HAP-1 (cell line): Measurements from ENCODE around the gene RAB42.
"Not testable (repeated sequence)": the region's sequence is repeated elsewhere in the genome, so short reads cannot be mapped to it uniquely, and the experiment has no call there.

ENCODE experiments used
- DNase-seq, 2 experiments: peaks; one replicate each; pipeline ENCODE4 v3.0.0-alpha.2; 2016 to 2020; ENCODE audit warnings: low spot score in 2 of 2
- H3K27me3 ChIP-seq: fragments of 250-450 bp; sonication (Bioruptor Pico); 2 replicates; pipeline ENCODE4 v1.5.1; 2020; ENCODE audit warnings: low read depth, mild to moderate bottlenecking, moderate library complexity
- H3K36me3 ChIP-seq: fragments of 250-450 bp; sonication (Bioruptor Pico); replicated peaks from 2 replicates; pipeline ENCODE4 v1.5.1; 2020; ENCODE audit warnings: mild to moderate bottlenecking
- H3K4me1 ChIP-seq: fragments of 250-450 bp; sonication (Bioruptor Pico); 2 replicates; pipeline ENCODE4 v1.5.1; 2020; ENCODE audit warnings: mild to moderate bottlenecking
- H3K4me3 ChIP-seq: fragments of 250-450 bp; sonication (Bioruptor Pico); 2 replicates; pipeline ENCODE4 v1.5.1; 2020; ENCODE audit warnings: mild to moderate bottlenecking, moderate library complexity
- H3K9me3 ChIP-seq: fragments of 250-450 bp; sonication (Bioruptor Pico); 2 replicates; pipeline ENCODE4 v1.5.1; 2020; ENCODE audit warnings: mild to moderate bottlenecking, moderate library complexity
- in situ Hi-C: fragments of 300-500 bp; cut with MboI; formaldehyde crosslinking; loops from 3 replicates; pipeline ENCODE4 v1.14.3; 2020; ENCODE audit warnings: low sequenced_read_pairs, inconsistent platforms, mixed read lengths

Gene RAB42, protein sequence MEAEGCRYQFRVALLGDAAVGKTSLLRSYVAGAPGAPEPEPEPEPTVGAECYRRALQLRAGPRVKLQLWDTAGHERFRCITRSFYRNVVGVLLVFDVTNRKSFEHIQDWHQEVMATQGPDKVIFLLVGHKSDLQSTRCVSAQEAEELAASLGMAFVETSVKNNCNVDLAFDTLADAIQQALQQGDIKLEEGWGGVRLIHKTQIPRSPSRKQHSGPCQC

DNA sequence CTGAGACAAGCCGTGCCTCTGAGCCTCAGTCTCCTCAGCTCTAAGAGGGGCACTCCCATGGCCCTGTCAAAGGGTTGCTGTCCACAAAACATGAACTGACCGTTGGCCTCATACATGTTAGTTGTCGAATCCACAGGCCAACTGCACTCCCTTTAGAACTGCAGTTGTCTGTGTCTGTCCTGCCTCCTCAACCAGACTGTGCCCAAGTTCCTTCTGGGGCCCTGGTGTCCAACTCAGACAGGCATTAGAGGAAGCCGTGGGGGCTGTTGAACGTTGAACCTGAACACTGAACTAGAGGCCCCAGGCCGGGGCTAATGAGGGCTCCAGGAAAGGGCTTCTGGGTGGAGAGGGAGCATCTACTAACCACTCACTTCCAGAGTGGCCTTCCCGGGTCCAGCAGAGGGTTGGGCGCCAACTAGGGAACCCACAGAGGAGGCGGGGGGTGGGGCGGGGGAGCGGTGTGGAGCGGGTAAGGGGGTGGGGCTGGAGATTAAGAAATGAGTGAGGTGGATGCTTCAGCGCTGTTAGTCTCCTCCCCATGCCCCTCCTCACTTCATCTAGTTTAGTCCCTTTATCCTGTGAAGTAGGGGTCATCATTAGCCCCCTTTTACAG is at the start of gene RAB42:
TSS of gene RAB42 (plus strand) at position 558 of the 613 bp plus-strand sequence. CDS start 247 bp downstream, outside the sequence.
- H3K9me3 ChIP-seq: no peaks in the 10 kb centered on the region
- H3K36me3 ChIP-seq: peaks cover 4% of the 10 kb centered on the region
- no peaks in the 10 kb centered on the region for H3K27me3 ChIP-seq
- H3K4me1 ChIP-seq: peaks cover 7% of the 10 kb centered on the region; the same call in 1 of the 2 replicates
- peak within 1 kb of the TSS; percentile 39 for H3K4me3 ChIP-seq
- in situ Hi-C loops: no loop called here
- peak; percentile 47 to 84 for DNase-seq

DNA sequence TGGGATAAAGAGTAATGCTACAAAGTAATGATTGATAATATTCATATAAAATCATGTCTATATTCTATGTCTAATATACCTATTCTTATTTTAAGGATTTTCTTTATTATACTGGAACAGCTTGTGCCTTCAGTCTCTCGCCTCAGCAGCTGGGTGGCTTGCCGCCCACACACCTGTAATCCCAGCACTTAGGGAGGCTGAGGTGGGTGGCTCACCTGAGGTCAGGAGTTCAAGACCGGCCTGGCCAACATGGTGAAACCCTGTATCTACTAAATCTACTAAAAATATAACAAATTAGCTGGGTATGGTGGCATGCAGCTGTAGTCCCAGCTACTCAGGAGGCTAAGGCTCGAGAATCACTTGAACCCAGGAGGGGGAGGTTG is 46.8 kb upstream of the RAB42 start:
- H3K27me3 ChIP-seq: no peaks in the 10 kb centered on the region
- H3K9me3 ChIP-seq: no peaks in the 10 kb centered on the region
- no peak for DNase-seq
- H3K4me1 ChIP-seq: peaks cover 7% of the 10 kb centered on the region
- H3K36me3 ChIP-seq: peaks cover 1% of the 10 kb centered on the region; the same call in 1 of the 2 replicates
- in situ Hi-C loops: no loop called here
- no peak overlapping the region for H3K4me3 ChIP-seq

DNA sequence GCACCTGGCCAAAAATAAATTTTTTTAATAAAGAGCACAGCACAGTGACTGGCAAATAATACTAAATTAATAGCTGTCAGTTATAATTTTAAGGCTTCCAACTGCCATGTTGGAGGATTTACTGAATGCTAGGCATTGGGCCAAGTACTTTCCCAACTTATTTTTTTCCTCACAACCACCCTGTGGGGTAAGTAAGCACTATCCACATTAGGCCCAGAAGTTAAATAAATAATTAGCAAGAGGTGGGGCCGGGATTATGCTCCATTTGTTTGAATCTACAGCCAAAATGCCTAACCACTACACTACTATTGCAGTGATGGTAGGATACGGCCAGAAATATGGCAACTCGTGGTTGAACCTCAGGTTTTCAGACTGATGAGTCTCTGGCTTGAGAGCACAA is 43.7 kb upstream of the RAB42 start:
- Histone ChIP-seq H3K4me1 (peaks cover 4% of the 10 kb centered on the region), H3K9me3 (no peaks in the 10 kb centered on the region), H3K36me3 (no peaks in the 10 kb centered on the region), H3K27me3 (no peaks in the 10 kb centered on the region), H3K4me3 (no peak overlapping the region)
- in situ Hi-C loops: no loop called here
- no peak for DNase-seq

DNA sequence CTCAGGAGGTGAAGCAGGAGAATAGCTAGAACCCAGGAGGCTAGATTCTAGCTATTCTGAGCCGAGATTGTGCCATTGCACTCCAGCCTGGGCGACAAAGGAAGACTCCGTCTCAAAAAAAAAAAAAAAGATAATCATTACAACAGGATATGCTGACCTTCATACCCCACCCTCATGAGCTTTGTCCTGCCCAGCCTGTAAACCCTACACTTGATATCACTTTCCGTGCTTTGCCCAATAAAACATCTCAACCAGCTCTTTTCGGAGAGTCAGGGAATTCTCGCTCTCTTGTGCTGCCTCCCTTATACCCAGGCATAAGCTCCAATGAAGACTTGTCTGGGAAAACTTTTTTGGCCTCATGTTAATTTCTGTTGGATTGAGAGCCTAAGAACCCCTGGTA is 40.7 kb upstream of the RAB42 start:
- H3K27me3 ChIP-seq: no peaks in the 10 kb centered on the region
- in situ Hi-C loops: no loop called here
- no peaks in the 10 kb centered on the region for H3K9me3 ChIP-seq
- no peak overlapping the region for H3K4me3 ChIP-seq
- H3K36me3 ChIP-seq: peaks cover 5% of the 10 kb centered on the region; the same call in 1 of the 2 replicates
- no peak for DNase-seq
- peaks cover 9% of the 10 kb centered on the region for H3K4me1 ChIP-seq

DNA sequence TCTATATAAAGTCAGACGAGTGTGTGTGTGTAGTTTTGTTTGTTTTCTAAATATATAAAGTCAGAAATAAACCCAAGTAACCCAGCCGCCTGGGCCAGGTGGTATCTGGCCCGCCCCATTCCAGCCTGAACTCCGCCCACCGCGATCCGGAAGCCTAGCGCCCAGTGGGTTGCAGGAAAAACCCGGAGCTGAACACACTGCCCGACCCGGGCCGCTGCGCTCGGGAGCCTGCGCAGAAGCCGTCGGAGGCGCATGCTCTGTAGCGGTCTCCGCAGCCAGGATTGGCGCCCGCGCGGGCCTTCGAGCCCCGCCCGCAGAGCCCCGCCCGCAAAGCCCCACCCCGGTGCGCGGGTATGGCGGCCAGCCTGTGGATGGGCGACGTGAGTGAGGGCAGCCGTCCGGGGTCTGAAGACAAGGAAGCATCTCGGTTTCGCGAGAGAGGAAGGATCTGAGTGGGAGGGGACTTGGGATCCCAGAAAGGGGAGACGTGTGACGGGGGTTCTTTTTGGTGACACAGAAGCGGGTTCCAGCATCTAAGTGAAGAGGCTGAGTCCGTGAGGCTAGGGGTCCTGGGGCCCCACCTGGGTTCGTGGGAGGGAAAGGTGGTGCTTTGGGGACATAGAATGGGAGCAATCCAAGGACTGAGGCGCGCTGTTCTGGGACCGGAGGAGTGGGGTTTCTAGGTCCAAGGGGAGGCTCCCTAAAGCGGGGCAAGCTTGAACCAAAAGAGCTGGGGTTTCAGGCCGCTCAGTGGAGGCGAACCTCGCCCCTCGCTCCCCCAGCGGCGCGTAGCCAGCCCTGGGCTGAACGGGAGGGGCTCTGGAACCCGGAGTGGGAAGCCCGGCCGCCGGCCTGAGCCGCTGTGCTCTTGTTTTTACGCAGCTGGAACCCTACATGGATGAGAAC is 39.1 kb upstream of the RAB42 start, which contains the start of gene TRNAU1AP:
TSS of gene TRNAU1AP (plus strand) at position 328 of the 906 bp plus-strand sequence. CDS start at position 354, 26 bp downstream.
- peak; percentile 97 to 98 for DNase-seq
- peaks cover 9% of the 10 kb centered on the region for H3K4me1 ChIP-seq
- H3K27me3 ChIP-seq: no peaks in the 10 kb centered on the region
- peaks cover 14% of the 10 kb centered on the region; the same call in 1 of the 2 replicates for H3K36me3 ChIP-seq
- in situ Hi-C loops: no loop called here
- H3K9me3 ChIP-seq: no peaks in the 10 kb centered on the region
- H3K4me3 ChIP-seq: peak within 1 kb of the TSS; percentile 66

DNA sequence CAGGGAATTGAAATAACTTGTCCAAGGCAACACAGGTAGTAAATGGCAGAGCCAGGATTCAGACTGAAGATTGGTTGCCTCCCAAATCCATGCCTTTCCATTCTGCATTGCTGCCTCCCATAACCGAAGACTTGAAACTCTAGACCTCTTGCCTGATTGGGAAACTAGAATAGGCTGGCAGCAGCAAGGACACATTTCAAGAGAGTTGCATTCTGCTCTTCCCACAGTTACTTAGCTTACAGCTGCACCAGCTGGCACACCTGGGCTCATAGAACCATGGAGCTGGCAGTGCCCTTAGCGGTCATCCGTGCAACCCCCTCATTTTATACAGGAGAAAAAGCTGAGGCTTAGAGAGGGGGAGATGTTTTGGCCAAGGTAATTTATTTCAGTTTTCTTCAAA is 31.2 kb upstream of the RAB42 start:
- DNase-seq: no peak
- in situ Hi-C loops: no loop called here
- Histone ChIP-seq H3K27me3 (no peaks in the 10 kb centered on the region), H3K9me3 (no peaks in the 10 kb centered on the region), H3K4me3 (no peak overlapping the region), H3K4me1 (no peaks in the 10 kb centered on the region), H3K36me3 (peaks cover 65% of the 10 kb centered on the region)

DNA sequence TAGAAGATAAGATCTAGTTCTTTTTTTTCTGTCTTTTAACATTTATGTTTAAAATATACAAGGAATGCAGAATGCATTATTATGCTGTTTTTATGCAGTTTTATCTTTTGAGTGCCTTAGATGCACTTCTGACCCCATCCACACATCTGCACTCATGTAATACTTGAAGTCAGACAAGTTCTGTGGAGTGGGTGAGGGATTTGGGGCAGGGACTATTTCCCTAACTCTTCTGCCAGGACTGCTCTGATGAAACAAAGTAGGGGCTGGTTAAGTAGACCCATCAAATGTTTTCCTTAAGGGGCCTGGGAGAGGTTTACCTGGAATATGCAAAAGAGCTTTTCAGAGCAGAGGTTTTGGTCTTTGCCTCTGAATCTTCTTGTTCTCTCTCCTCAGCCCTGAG is 27.8 kb upstream of the RAB42 start:
- Histone ChIP-seq H3K4me3 (no peak overlapping the region), H3K36me3 (peaks cover 81% of the 10 kb centered on the region), H3K27me3 (no peaks in the 10 kb centered on the region), H3K4me1 (no peaks in the 10 kb centered on the region), H3K9me3 (no peaks in the 10 kb centered on the region)
- in situ Hi-C loops: no loop called here
- DNase-seq: no peak

DNA sequence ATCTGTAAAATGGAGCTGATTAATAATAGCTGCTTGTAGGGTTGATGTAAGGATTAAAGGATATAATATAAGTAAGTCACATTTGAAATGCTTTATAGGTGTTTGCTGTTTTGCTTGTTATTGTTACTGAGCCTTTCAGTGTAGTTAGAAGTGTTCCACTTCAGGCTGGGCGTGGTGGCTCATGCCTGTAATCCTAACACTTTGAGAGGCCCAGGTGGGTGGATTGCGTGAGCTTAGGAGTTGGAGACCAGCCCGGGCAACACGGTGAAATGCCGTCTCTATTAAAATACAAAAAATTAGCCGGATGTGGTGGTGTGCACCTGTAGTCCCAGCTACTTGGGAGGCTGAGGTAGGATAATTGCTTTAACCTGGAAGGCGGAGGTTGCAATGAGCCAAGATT is 27.0 kb upstream of the RAB42 start:
- no peaks in the 10 kb centered on the region for H3K27me3 ChIP-seq
- no peak for DNase-seq
- H3K9me3 ChIP-seq: no peaks in the 10 kb centered on the region
- peaks cover 75% of the 10 kb centered on the region for H3K36me3 ChIP-seq
- in situ Hi-C loops: no loop called here
- H3K4me1 ChIP-seq: no peaks in the 10 kb centered on the region
- no peak overlapping the region for H3K4me3 ChIP-seq

DNA sequence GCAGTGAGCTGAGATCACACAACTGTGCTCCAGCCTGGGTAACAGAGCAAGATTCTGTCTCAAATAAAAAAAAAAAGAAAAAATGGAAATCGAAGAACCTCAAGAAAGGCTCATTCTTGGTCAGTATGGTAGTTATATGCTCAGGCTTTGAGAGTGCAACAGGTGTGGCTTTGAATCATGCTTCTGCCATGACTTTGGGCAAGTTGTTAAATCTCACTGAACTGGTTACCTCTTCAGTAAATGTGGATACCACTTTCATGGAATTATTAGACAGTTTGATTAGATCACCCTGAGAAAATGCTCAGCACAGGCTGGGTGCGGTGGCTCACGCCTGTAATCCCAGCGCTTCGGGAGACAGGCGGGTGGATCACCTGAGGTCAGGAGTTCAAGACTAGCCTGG is 26.3 kb upstream of the RAB42 start:
- Histone ChIP-seq H3K27me3 (no peaks in the 10 kb centered on the region), H3K9me3 (no peaks in the 10 kb centered on the region), H3K4me1 (no peaks in the 10 kb centered on the region), H3K4me3 (no peak overlapping the region), H3K36me3 (peaks cover 68% of the 10 kb centered on the region)
- in situ Hi-C loops: no loop called here
- no peak for DNase-seq

DNA sequence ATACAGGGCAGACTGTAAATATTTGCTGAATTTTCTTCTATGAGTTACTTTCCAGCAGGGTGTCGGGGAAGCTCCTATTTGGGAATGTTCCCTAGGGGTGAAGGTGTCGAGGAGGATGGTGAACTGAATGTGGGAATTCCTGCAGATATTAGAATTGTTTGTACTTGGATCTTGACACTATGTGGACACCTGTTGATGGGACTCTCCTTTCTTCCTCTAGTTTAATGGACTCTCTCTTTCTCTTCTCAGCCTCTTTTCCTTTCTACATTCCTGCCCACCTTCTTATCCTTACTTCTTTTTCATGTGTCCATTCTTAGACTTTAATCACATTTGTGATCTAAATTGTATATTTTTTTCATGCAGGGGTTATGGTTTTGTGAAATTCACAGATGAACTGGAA is 25.1 kb upstream of the RAB42 start:
- no peaks in the 10 kb centered on the region for H3K27me3 ChIP-seq
- H3K4me3 ChIP-seq: no peak overlapping the region
- H3K9me3 ChIP-seq: no peaks in the 10 kb centered on the region
- in situ Hi-C loops: no loop called here
- DNase-seq: no peak
- H3K4me1 ChIP-seq: no peaks in the 10 kb centered on the region
- H3K36me3 ChIP-seq: peaks cover 64% of the 10 kb centered on the region

DNA sequence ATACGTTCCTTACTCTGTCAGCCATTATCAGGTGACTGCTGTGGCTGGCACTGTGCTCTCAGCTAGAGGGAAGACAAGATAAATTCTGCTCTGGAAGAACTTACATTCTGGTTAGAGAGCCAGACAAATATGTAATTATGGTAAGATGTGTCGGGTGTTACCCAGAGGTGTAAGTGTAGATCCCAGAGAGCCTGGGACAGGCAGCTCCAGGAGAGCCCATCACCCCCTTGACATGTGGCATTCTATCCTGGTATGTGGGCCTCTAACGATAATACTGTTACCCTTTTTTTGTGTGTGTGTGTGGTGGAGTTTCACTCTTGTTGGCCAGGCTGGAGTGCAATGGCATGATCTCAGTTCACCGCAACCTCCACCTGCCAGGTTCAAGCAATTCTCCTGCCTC is 20.2 kb upstream of the RAB42 start:
- H3K4me1 ChIP-seq: peaks cover 11% of the 10 kb centered on the region
- no peaks in the 10 kb centered on the region for H3K27me3 ChIP-seq
- no peak overlapping the region for H3K4me3 ChIP-seq
- in situ Hi-C loops: no loop called here
- DNase-seq: no peak
- H3K9me3 ChIP-seq: no peaks in the 10 kb centered on the region
- peaks cover 56% of the 10 kb centered on the region for H3K36me3 ChIP-seq

DNA sequence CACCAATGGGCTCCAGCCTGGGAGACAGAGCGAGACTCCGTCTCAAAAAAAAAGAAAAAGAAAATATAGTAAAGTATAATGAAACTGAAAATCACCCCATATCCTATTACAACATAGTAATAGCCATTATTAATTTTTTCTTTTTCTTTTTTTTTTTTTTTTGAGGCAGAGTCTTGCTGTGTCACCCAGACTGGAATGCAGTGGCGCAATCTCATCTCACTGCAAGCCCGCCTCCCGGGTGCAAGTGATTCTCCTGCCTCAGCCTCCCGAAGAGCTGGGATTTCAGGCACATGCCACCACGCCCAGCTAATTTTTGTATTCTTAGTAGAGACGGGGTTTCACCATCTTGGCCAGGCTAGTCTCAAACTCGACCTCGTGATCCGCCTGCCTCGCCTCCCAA is 19.2 kb upstream of the RAB42 start:
- H3K4me3 ChIP-seq, H3K27me3 ChIP-seq, H3K9me3 ChIP-seq, DNase-seq, in situ Hi-C loops: not testable (repeated sequence)
- Histone ChIP-seq H3K36me3 (peaks cover 56% of the 10 kb centered on the region), H3K4me1 (peaks cover 11% of the 10 kb centered on the region)

DNA sequence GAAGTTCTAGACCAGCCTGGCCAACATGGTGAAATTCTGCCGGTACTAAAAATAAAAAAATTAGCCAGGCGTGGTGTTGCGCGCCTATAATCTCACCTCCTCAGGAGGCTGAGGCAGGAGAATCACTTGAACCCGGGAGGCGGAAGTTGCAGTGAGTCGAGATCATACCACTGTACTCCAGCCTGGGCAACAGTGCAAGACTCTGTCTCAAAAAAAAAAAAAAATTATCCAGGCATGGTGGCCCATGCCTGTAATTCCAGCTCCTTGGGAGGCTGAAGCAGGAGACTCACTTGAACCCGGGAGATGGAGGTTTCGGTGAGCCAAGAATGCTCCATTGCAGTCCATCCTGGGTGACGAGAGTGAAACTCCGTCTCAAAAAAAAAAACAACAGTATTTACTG is 18.5 kb upstream of the RAB42 start:
- H3K4me1 ChIP-seq: peaks cover 11% of the 10 kb centered on the region
- DNase-seq: no peak
- in situ Hi-C loops: no loop called here
- H3K4me3 ChIP-seq: no peak overlapping the region
- H3K36me3 ChIP-seq: peaks cover 56% of the 10 kb centered on the region
- no peaks in the 10 kb centered on the region for H3K27me3 ChIP-seq
- H3K9me3 ChIP-seq: no peaks in the 10 kb centered on the region
